ENCODE results near the gene COX4I2.

DNA sequence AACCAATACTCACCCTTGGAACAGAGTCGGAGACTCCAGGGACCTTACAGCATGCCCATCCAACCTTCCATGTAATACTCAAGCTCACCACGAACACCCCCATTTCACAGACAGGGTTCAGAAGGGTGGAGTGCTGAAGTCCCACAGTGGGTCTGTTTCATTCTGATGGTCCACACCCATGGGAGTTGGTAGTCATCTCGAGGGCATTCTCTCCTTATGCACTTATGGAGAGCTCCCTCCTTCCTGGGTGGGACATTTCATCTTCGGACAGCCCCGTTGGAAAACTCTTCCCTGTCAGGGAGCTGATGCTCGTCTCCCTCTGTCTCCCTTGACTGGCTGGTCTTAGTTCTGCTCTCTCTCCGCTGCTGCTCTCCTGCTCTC, 38.9 kb downstream of the COX4I2 start:
- TF ChIP-seq, protein P1, sequence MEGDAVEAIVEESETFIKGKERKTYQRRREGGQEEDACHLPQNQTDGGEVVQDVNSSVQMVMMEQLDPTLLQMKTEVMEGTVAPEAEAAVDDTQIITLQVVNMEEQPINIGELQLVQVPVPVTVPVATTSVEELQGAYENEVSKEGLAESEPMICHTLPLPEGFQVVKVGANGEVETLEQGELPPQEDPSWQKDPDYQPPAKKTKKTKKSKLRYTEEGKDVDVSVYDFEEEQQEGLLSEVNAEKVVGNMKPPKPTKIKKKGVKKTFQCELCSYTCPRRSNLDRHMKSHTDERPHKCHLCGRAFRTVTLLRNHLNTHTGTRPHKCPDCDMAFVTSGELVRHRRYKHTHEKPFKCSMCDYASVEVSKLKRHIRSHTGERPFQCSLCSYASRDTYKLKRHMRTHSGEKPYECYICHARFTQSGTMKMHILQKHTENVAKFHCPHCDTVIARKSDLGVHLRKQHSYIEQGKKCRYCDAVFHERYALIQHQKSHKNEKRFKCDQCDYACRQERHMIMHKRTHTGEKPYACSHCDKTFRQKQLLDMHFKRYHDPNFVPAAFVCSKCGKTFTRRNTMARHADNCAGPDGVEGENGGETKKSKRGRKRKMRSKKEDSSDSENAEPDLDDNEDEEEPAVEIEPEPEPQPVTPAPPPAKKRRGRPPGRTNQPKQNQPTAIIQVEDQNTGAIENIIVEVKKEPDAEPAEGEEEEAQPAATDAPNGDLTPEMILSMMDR (IDR thresholded peaks at IDR 0.05) = no peak
- TF ChIP-seq POLR2A (IDR thresholded peaks at IDR 0.05) = no peak

Data from Peyer's patch (tissue), 4 donors.